ENCODE results near the gene ZNF543. TPM values are rescaled to one million over a fixed set of nuclear protein-coding genes. Genes with fewer than 3 reads are reported as not detected.

Gene ZNF543
- total and polyA plus RNA-seq, 7 experiments from 2014 or later, result 2.6 to 9.0 (median 7.8) TPM

DNA sequence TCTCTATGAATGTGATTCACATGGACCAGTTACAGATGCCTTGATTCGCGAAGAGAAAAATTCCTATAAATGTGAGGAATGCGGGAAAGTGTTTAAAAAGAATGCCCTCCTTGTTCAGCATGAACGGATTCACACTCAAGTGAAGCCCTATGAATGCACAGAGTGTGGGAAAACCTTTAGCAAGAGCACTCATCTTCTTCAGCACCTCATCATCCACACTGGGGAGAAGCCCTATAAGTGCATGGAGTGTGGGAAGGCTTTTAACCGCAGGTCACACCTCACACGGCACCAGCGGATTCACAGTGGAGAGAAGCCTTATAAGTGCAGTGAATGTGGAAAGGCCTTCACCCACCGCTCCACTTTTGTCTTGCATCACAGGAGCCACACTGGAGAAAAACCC, 7.7 kb downstream of the ZNF543 start:
- POLR2A ChIA-PET, result no interaction called here
- Mint-ChIP-seq H3K27me3 (no peaks in the 10 kb centered on the region), H3K27ac (no peak overlapping the region), H3K4me3 (no peak overlapping the region), H3K4me1 (peaks cover 0 to 2% (median 0%) of the 10 kb centered on the region in 7 donors), H3K36me3 (peaks cover 32 to 86% (median 70%) of the 10 kb centered on the region in 5 donors), H3K9me3 (peaks cover 0 to 99% (median 72%) of the 10 kb centered on the region in 11 donors)
- Histone ChIP-seq H3K9me3 (ENCODE audit: control insufficient read depth in 2 of 3, low read length in 3 of 3) (peaks cover 6 to 87% (median 12%) of the 10 kb centered on the region in 3 experiments), H3K36me3 (ENCODE audit: control insufficient read depth in 2 of 3, insufficient read depth in 3 of 3, low read length in 3 of 3) (peaks cover 20 to 60% (median 49%) of the 10 kb centered on the region in 3 experiments), H3K4me1 (ENCODE audit: control insufficient read depth in 2 of 2, insufficient read depth in 2 of 2, low read length in 2 of 2) (no peaks in the 10 kb centered on the region), H3K4me3 (ENCODE audit: low read length) (no peak overlapping the region), H3K27ac (ENCODE audit: low read depth, low read length) (no peak overlapping the region), H3K27me3 (ENCODE audit: control insufficient read depth in 2 of 2, insufficient read depth in 2 of 2, low read length in 2 of 2) (no peaks in the 10 kb centered on the region)
- CTCF ChIA-PET, result no interaction called here
- intact Hi-C loops (cut with micrococcal nuclease), result no loop called here
- ATAC-seq (no peak), DNase-seq (no peak)

DNA sequence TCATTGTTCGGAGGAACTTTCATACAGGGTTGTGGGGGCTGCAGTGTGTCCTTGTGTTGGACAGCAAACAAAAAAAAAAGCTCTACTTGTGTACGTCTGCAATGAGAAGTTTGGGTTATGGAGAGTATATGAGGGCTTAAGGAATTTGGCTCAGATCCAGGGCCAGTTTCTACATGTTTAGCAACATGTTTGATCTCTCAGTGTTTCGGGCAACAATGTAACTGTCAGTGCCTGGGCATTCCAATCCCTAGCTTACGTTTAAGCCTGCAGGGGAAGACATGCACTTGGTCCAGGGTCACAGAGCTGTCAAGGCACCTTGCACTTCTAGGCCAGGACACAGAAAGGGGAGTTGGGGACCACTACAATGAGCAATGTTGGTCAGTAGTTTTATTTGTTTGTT, 13.9 kb downstream of the ZNF543 start:
- Histone ChIP-seq H3K27me3 (ENCODE audit: control insufficient read depth in 2 of 2, insufficient read depth in 2 of 2, low read length in 2 of 2) (no peaks in the 10 kb centered on the region), H3K27ac (ENCODE audit: low read depth, low read length) (no peak overlapping the region), H3K4me3 (ENCODE audit: low read length) (no peak overlapping the region), H3K4me1 (ENCODE audit: control insufficient read depth in 2 of 2, insufficient read depth in 2 of 2, low read length in 2 of 2) (no peaks in the 10 kb centered on the region), H3K36me3 (ENCODE audit: control insufficient read depth in 2 of 3, insufficient read depth in 3 of 3, low read length in 3 of 3) (peaks cover 0 to 1% (median 0%) of the 10 kb centered on the region in 3 experiments), H3K9me3 (ENCODE audit: control insufficient read depth in 2 of 3, low read length in 3 of 3) (peaks cover under 1 to 60% (median 4%) of the 10 kb centered on the region in 3 experiments)
- Mint-ChIP-seq H3K9me3 (peaks cover 0 to 90% (median 47%) of the 10 kb centered on the region in 11 donors), H3K36me3 (peaks cover 18 to 51% (median 35%) of the 10 kb centered on the region in 5 donors), H3K27ac (no peak overlapping the region), H3K4me1 (no peaks in the 10 kb centered on the region), H3K27me3 (no peaks in the 10 kb centered on the region), H3K4me3 (no peak overlapping the region)
- ChIA-PET POLR2A (no interaction called here), CTCF (no interaction called here)
- intact Hi-C loops (cut with micrococcal nuclease), result no loop called here
- DNase-seq (no peak), ATAC-seq (no peak)

DNA sequence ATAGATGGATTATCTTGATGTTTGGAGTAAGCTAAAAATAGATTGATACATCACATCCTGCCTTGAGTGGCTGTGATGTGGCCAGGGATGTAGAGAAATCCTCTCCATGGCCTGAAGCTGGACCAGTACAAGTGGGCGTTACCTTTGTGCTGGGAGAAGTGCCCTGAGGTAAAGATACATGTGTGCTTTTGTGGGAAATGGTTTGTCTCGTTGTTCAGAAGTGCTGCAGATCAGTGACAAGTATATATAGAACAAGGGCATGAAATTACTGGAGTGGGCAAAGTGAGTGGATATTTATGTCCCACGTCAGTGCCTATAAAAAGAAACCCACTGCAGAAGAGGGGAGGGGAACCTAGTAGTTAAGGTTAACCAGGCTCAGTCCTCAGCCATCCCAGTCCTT, 18.6 kb downstream of the ZNF543 start:
- H3K36me3 ChIP-seq (ENCODE audit: control insufficient read depth in 2 of 3, insufficient read depth in 3 of 3, low read length in 3 of 3), result no peaks in the 10 kb centered on the region
- no peaks in the 10 kb centered on the region for H3K4me1 ChIP-seq (ENCODE audit: control insufficient read depth in 2 of 2, insufficient read depth in 2 of 2, low read length in 2 of 2)
- H3K27ac ChIP-seq (ENCODE audit: low read depth, low read length), result no peak overlapping the region
- intact Hi-C loops (cut with micrococcal nuclease), result no loop called here
- ChIA-PET POLR2A (no interaction called here), CTCF (no interaction called here)
- Mint-ChIP-seq H3K9me3 (peaks cover 6 to 83% (median 32%) of the 10 kb centered on the region in 11 donors), H3K27ac (no peak overlapping the region), H3K36me3 (peaks cover 9 to 32% (median 19%) of the 10 kb centered on the region in 5 donors), H3K27me3 (no peaks in the 10 kb centered on the region), H3K4me1 (no peaks in the 10 kb centered on the region), H3K4me3 (no peak overlapping the region)
- H3K4me3 ChIP-seq (ENCODE audit: low read length), result no peak overlapping the region
- no peaks in the 10 kb centered on the region for H3K27me3 ChIP-seq (ENCODE audit: control insufficient read depth in 2 of 2, insufficient read depth in 2 of 2, low read length in 2 of 2)
- H3K9me3 ChIP-seq (ENCODE audit: control insufficient read depth in 2 of 3, low read length in 3 of 3), result peaks cover 0 to 29% (median 4%) of the 10 kb centered on the region in 3 experiments
- no peak for DNase-seq
- no peak for ATAC-seq

- H3K4me1 ChIP-seq (ENCODE audit: control insufficient read depth in 2 of 2, insufficient read depth in 2 of 2, low read length in 2 of 2), result no peaks in the 10 kb centered on the region
- no peaks in the 10 kb centered on the region for H3K27me3 ChIP-seq (ENCODE audit: control insufficient read depth in 2 of 2, insufficient read depth in 2 of 2, low read length in 2 of 2)
- no peak overlapping the region for H3K4me3 ChIP-seq (ENCODE audit: low read length)
- peaks cover 0 to 17% (median 0%) of the 10 kb centered on the region in 3 experiments for H3K9me3 ChIP-seq (ENCODE audit: control insufficient read depth in 2 of 3, low read length in 3 of 3)
- no peak for DNase-seq
- CTCF ChIA-PET, result interaction anchor here (0.7 kb wide), 1 partner anchor 17 kb away, joined by 3 read pairs; no protein-coding TSS in a partner anchor
- ATAC-seq, result no peak
- no peaks in the 10 kb centered on the region for H3K4me1 Mint-ChIP-seq
- H3K4me3 Mint-ChIP-seq, result no peak overlapping the region
- no peak overlapping the region for H3K27ac Mint-ChIP-seq
- H3K27ac ChIP-seq (ENCODE audit: low read depth, low read length), result no peak overlapping the region
- intact Hi-C loops (cut with micrococcal nuclease), result no loop called here
- H3K9me3 Mint-ChIP-seq, result peaks cover 6 to 81% (median 31%) of the 10 kb centered on the region in 11 donors
- H3K27me3 Mint-ChIP-seq, result peaks cover 0 to 11% (median 8%) of the 10 kb centered on the region in 5 donors
- peaks cover 6 to 23% (median 12%) of the 10 kb centered on the region in 5 donors for H3K36me3 Mint-ChIP-seq
- H3K36me3 ChIP-seq (ENCODE audit: control insufficient read depth in 2 of 3, insufficient read depth in 3 of 3, low read length in 3 of 3), result no peaks in the 10 kb centered on the region
- POLR2A ChIA-PET, result no interaction called here
Measured at GRCh38 chr19:57342582-57342981, 22.3 kb downstream of the ZNF543 start.

- intact Hi-C loops (cut with micrococcal nuclease), result no loop called here
- Histone ChIP-seq H3K4me3 (ENCODE audit: low read length) (no peak overlapping the region), H3K4me1 (ENCODE audit: control insufficient read depth in 2 of 2, insufficient read depth in 2 of 2, low read length in 2 of 2) (peaks cover 11% of the 10 kb centered on the region in 2 donors), H3K27me3 (ENCODE audit: control insufficient read depth in 2 of 2, insufficient read depth in 2 of 2, low read length in 2 of 2) (no peaks in the 10 kb centered on the region), H3K36me3 (ENCODE audit: control insufficient read depth in 2 of 3, insufficient read depth in 3 of 3, low read length in 3 of 3) (peaks cover 0 to 13% (median 0%) of the 10 kb centered on the region in 3 experiments), H3K27ac (ENCODE audit: low read depth, low read length) (no peak overlapping the region), H3K9me3 (ENCODE audit: control insufficient read depth in 2 of 3, low read length in 3 of 3) (peaks cover 0 to 7% (median 2%) of the 10 kb centered on the region in 3 experiments)
- DNase-seq, result no peak
- H3K4me3 Mint-ChIP-seq, result no peak overlapping the region
- CTCF ChIA-PET, result no interaction called here
- peaks cover 0 to 11% (median 8%) of the 10 kb centered on the region in 5 donors for H3K27me3 Mint-ChIP-seq
- H3K36me3 Mint-ChIP-seq, result peaks cover 18 to 33% (median 27%) of the 10 kb centered on the region in 5 donors
- peaks cover 24 to 29% (median 29%) of the 10 kb centered on the region in 7 donors for H3K4me1 Mint-ChIP-seq
- ATAC-seq, result no peak
- peaks cover 11 to 74% (median 33%) of the 10 kb centered on the region in 11 donors for H3K9me3 Mint-ChIP-seq
- POLR2A ChIA-PET, result interaction anchor here (0.5 kb wide), 1 partner anchor 961 kb away, joined by 3 read pairs; no protein-coding TSS in a partner anchor
- no peak overlapping the region for H3K27ac Mint-ChIP-seq
Measured at GRCh38 chr19:57348136-57348535, 27.9 kb downstream of the ZNF543 start.

DNA sequence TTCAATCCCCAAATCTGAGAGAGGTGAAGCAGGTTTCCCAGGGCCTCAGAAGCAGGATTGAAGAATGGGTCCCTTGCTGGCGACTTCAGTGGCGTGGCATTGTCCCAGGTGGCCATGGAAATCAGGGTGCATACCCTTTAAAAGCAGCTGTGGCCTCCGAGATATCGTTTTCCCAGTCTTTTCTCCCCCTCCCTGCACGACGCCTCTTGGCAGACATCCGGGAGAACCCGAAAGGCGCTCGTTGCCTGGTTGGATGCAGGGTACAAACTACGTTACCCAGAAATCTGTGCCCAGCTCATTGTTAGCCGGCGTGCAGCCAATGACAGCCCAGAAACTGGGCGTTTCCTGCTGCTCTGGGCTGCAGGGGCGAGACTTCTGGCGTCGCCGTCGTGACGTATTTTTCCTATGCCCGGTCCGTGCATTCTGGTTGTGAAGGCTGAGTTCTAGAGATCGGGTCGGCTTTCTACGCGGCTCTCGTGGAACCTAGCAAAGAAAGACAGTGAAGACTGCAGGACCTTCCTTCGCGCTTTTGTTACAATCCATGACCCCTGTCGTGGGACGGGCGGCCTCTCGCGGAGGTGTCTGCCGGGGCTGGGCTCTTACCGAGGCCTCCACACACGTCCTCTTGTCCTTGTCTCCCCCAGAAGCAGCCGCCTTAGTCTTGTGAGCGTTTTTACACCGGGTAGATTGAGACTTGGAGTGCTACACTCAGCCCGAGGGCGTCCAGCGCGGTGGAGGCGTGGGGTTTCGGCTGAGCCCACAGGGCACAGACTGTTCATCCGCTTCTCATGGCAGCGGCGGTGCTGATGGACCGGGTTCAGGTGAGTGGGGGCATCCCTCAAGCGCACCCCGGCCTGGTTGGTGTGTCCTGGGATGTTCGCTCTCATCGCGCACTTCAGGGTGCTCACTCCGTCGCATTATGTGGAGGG, 30.9 kb downstream of the ZNF543 start, which contains the start of gene ZNF304:
ZNF304 (plus strand) TSS at position 395 of the 929 bp plus-strand sequence; CDS start at position 789, 394 bp downstream.
- peaks cover 8 to 43% (median 22%) of the 10 kb centered on the region in 3 experiments for H3K36me3 ChIP-seq (ENCODE audit: control insufficient read depth in 2 of 3, insufficient read depth in 3 of 3, low read length in 3 of 3)
- CTCF ChIA-PET, result interaction anchor here (0.7 kb wide), 1 partner anchor 39 kb away, joined by 5 read pairs; the partner anchor contains the start of gene ZNF548
- peak within 1 kb of the TSS; percentile 80 to 96 (median 92) for H3K27ac Mint-ChIP-seq
- H3K4me1 Mint-ChIP-seq, result peaks cover 28 to 43% (median 32%) of the 10 kb centered on the region in 7 donors
- POLR2A ChIA-PET, result interaction anchor here (0.6 to 1.8 kb wide), 6 partner anchors 9 to 832 kb away, joined by 3 to 4 read pairs (median 3); partner anchors contain the start of genes TRAPPC2B, ZNF274, ZNF547 and ZNF548
- H3K9me3 ChIP-seq (ENCODE audit: control insufficient read depth in 2 of 3, low read length in 3 of 3), result peaks cover 6 to 35% (median 6%) of the 10 kb centered on the region in 3 experiments
- ATAC-seq, result peak; percentile 100
- peaks cover 21 to 83% (median 50%) of the 10 kb centered on the region in 11 donors for H3K9me3 Mint-ChIP-seq
- intact Hi-C loops (cut with micrococcal nuclease), result loop anchor here (1.0 to 10.0 kb wide), 12 partner anchors 12 to 946 kb away; partner anchors contain the start of genes TRAPPC2B (in 2 of the 2), ZNF17 (in 2 of the 2), ZNF460 (in 2 of the 2) and ZNF543 (in 2 of the 2)
- H3K4me3 Mint-ChIP-seq, result peak within 1 kb of the TSS; percentile 93 to 97 (median 96)
- peak; percentile 51 to 85 (median 76) for DNase-seq
- H3K27ac ChIP-seq (ENCODE audit: low read depth, low read length), result peak within 1 kb of the TSS; percentile 77
- no peaks in the 10 kb centered on the region for H3K27me3 ChIP-seq (ENCODE audit: control insufficient read depth in 2 of 2, insufficient read depth in 2 of 2, low read length in 2 of 2)
- peaks cover 38 to 63% (median 57%) of the 10 kb centered on the region in 5 donors for H3K36me3 Mint-ChIP-seq
- H3K27me3 Mint-ChIP-seq, result peaks cover 0 to 11% (median 7%) of the 10 kb centered on the region in 5 donors
- H3K4me1 ChIP-seq (ENCODE audit: control insufficient read depth in 2 of 2, insufficient read depth in 2 of 2, low read length in 2 of 2), result peaks cover 11% of the 10 kb centered on the region in 2 donors
- H3K4me3 ChIP-seq (ENCODE audit: low read length), result peak within 1 kb of the TSS; percentile 83

Measured in naive thymus-derived CD4-positive, alpha-beta T cell (primary cell).